B cell (primary cell): Measurements from ENCODE around the gene CFAP74. TPM values are rescaled to one million over a fixed set of nuclear protein-coding genes. Genes with fewer than 3 reads are reported as not detected.

ENCODE experiments used
- ATAC-seq: fragments of 200-7000 bp; cut with Tn5 transposase; one replicate; pipeline ENCODE4 v1.10.0; 2021; ENCODE audit warnings: low read depth, mild to moderate bottlenecking, moderate number of reproducible peaks, moderate library complexity
- CTCF ChIA-PET: fragments of 350-600 bp; sonication (Branson Sonifier 250); formaldehyde crosslinking; loops from one replicate; lab custom pipeline; 2021; ENCODE audit warnings: antibody characterized with exemption, inconsistent platforms; lab: Charles Lee
- POLR2A ChIA-PET: fragments of 350-600 bp; sonication (Branson Sonifier 250); formaldehyde crosslinking; loops from one replicate; lab custom pipeline; 2021; ENCODE audit warnings: antibody characterized with exemption; lab: Charles Lee
- DNase-seq: peaks from one replicate; pipeline ENCODE4 v3.0.0; 2013
- H2AFZ ChIP-seq: 2 replicates; pipeline ENCODE4 v1.6.1; 2012; ENCODE audit warnings: mild to moderate bottlenecking, low read depth, low read length; ENCODE audit not compliant: insufficient read depth, poor library complexity, severe bottlenecking
- H3K27ac ChIP-seq, 2 donors: 1 replicate in 1 of 2; 2 replicates in 1 of 2; pipeline ENCODE4 v1.5.1; 2012 to 2013; ENCODE audit warnings: low read length in 2 of 2, mild to moderate bottlenecking in 2 of 2, moderate library complexity in 1 of 2
- H3K27me3 ChIP-seq, 4 experiments: fragments of 200-600 bp in 1 of 4; sonication (generic) in 1 of 4; replicated peaks in 1 of 4; 1 replicate in 2 of 4; 2 replicates in 2 of 4; pipeline versions ENCODE4 v1.6.1 to v1.7.0; 2013 to 2016; ENCODE audit warnings: low read length in 3 of 4, mild to moderate bottlenecking in 2 of 4, mixed read lengths in 1 of 4, moderate library complexity in 1 of 4; ENCODE audit not compliant: insufficient read depth in 4 of 4, control insufficient read depth in 3 of 4; ENCODE audit errors: control extremely low read depth in 1 of 4
- H3K36me3 ChIP-seq, 2 experiments: replicated peaks in 1 of 2; 1 replicate in 1 of 2; 2 replicates in 1 of 2; pipeline versions ENCODE4 v1.6.1 to v1.7.1; 2013; ENCODE audit warnings: low read length in 1 of 2; ENCODE audit not compliant: insufficient read depth in 2 of 2, control insufficient read depth in 1 of 2; ENCODE audit errors: control extremely low read depth in 1 of 2, extremely low read depth in 1 of 2
- H3K4me1 ChIP-seq, 2 donors: fragments of 200-600 bp in 1 of 2; sonication (generic) in 1 of 2; 1 replicate in 1 of 2; 2 replicates in 1 of 2; pipeline versions ENCODE4 v1.5.1 to v1.6.1; 2013 to 2017; ENCODE audit warnings: low read length in 2 of 2; ENCODE audit not compliant: control insufficient read depth in 2 of 2, insufficient read depth in 2 of 2
- H3K4me2 ChIP-seq: replicated peaks from 2 replicates; pipeline ENCODE3; 2012; ENCODE audit warnings: mild to moderate bottlenecking, low read depth, low read length; ENCODE audit not compliant: poor library complexity, severe bottlenecking
- H3K4me3 ChIP-seq, 5 experiments: fragments of 200-600 bp in 1 of 5; sonication (generic) in 1 of 5; 1 replicate in 3 of 5; 2 replicates in 2 of 5; pipeline versions ENCODE4 v1.5.1 to v1.7.0; 2011 to 2016; ENCODE audit warnings: low read length in 4 of 5, mild to moderate bottlenecking in 4 of 5, low read depth in 2 of 5, control low read depth in 1 of 5, moderate library complexity in 1 of 5; ENCODE audit not compliant: insufficient read depth in 1 of 5; ENCODE audit errors: control extremely low read depth in 1 of 5, extremely low read depth in 1 of 5
- H3K79me2 ChIP-seq: fragments of 200-600 bp; sonication (generic); one replicate; pipeline ENCODE4 v1.6.0; 2016; ENCODE audit warnings: low read length; ENCODE audit not compliant: control insufficient read depth, insufficient read depth
- H3K9ac ChIP-seq: fragments of 200-600 bp; sonication (generic); 2 replicates; pipeline ENCODE4 v1.6.1; 2017; ENCODE audit warnings: mild to moderate bottlenecking, low read length, moderate library complexity
- H3K9me3 ChIP-seq, 3 donors: one replicate each; pipeline versions ENCODE4 v1.6.1 to v1.7.1; 2013; ENCODE audit warnings: low read length in 2 of 3; ENCODE audit not compliant: control insufficient read depth in 2 of 3, insufficient read depth in 1 of 3; ENCODE audit errors: control extremely low read depth in 1 of 3
- H4K20me1 ChIP-seq: 2 replicates; pipeline ENCODE4 v1.6.0; 2012; ENCODE audit warnings: mild to moderate bottlenecking, low read length; ENCODE audit not compliant: insufficient read depth, control insufficient read depth, poor library complexity, severe bottlenecking
- H3K27ac Mint-ChIP-seq: one replicate; pipeline ENCODE4 v1.8.0; 2021; ENCODE audit warnings: mixed read lengths
- H3K27me3 Mint-ChIP-seq: one replicate; pipeline ENCODE4 v1.8.0; 2021; ENCODE audit warnings: mixed read lengths
- H3K4me1 Mint-ChIP-seq: one replicate; pipeline ENCODE4 v1.8.0; 2021; ENCODE audit warnings: mixed read lengths
- H3K4me3 Mint-ChIP-seq: one replicate; pipeline ENCODE4 v1.8.0; 2021; ENCODE audit warnings: mixed read lengths
- H3K9me3 Mint-ChIP-seq: one replicate; pipeline ENCODE4 v1.8.0; 2022; ENCODE audit warnings: mixed read lengths; ENCODE audit not compliant: insufficient read depth
- EZH2 ChIP-seq: IDR thresholded peaks from 2 replicates; pipeline ENCODE4 v1.6.1; 2012; ENCODE audit warnings: borderline replicate concordance, low read depth, mild to moderate bottlenecking, moderate library complexity, low read length; ENCODE audit not compliant: insufficient read depth, poor library complexity, severe bottlenecking
- WGBS: methylation state at CpG from one replicate; pipeline ENCODE4 v1.1.5; 2013; ENCODE audit warnings: missing lambda C conversion rate; ENCODE audit not compliant: insufficient coverage; 5-methylcytosine and 5-hydroxymethylcytosine counted together
- intact Hi-C: fragments of 100-400 bp; cut with micrococcal nuclease; formaldehyde crosslinking; loops from one replicate; pipeline ENCODE4 v1.10.0; 2022
- polyA plus RNA-seq: library from polyadenylated mRNA; depleted of rRNA; stranded (reverse); fragments of >200 nt; gene quantifications from 2 replicates; pipeline ENCODE4 v1.2.3, GENCODE V29; 2012
- total RNA-seq, 2 donors: library from RNA; stranded (reverse); fragments of 120-200 nt in 1 of 2; gene quantifications; 1 replicate in 1 of 2; 2 replicates in 1 of 2; pipeline versions ENCODE4 v1.2.3 to v1.2.4, GENCODE V29; 2013 to 2022
- TF ChIP-seq, protein P1 (sequence below): fragments of 200-600 bp; IDR thresholded peaks from one replicate; pipeline ENCODE4 v1.8.0; 2022; ENCODE audit warnings: antibody characterized with exemption, mild to moderate bottlenecking

Gene CFAP74
- total and polyA plus RNA-seq, 2 donors (not counting 1 experiment from before 2014, with no cell fraction given), result not detected

DNA sequence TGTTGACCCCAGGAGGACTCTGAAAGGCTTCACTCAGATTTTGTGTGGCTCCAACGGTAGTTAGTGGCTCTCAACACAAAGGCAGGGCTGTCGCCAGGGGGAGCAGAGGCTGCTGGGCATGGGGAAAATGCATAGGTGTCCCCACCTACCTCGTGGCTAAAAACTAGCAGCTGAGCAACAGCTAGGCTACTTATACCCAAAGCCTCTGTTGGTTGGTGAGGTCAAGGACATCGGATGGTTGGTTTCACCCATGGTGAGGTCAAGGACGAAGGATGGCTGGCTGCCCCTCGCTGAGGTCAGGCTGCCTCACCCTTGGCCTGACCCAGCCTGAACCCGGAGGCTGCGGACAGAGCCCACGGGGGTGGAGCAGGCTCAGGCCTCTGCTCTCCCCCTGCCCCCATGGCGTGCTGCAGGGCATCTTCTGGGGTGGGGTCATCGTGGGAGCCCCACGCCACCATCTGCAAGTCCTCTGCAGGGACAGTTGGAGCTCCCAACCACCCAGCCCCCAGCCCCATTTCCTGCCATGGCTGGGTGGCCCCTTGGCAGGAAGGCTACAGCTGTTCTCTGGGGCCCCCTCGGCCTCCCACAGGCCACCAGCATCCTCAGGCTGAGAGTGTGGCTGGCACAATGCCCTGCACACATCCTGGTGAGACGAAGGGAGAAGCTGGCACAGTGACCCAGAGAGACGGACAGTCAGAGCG lies 104.2 kb downstream of the CFAP74 start:
- TF ChIP-seq, protein P1, sequence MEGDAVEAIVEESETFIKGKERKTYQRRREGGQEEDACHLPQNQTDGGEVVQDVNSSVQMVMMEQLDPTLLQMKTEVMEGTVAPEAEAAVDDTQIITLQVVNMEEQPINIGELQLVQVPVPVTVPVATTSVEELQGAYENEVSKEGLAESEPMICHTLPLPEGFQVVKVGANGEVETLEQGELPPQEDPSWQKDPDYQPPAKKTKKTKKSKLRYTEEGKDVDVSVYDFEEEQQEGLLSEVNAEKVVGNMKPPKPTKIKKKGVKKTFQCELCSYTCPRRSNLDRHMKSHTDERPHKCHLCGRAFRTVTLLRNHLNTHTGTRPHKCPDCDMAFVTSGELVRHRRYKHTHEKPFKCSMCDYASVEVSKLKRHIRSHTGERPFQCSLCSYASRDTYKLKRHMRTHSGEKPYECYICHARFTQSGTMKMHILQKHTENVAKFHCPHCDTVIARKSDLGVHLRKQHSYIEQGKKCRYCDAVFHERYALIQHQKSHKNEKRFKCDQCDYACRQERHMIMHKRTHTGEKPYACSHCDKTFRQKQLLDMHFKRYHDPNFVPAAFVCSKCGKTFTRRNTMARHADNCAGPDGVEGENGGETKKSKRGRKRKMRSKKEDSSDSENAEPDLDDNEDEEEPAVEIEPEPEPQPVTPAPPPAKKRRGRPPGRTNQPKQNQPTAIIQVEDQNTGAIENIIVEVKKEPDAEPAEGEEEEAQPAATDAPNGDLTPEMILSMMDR, result no peak
- DNase-seq, result peak; percentile 57
- H3K27me3 ChIP-seq, result no peaks in the 10 kb centered on the region
- no peak overlapping the region for H3K27ac ChIP-seq
- peaks cover 37% of the 10 kb centered on the region for H3K4me1 Mint-ChIP-seq
- intact Hi-C loops, result no loop called here
- no peaks in the 10 kb centered on the region for H3K36me3 ChIP-seq
- no peaks in the 10 kb centered on the region for H3K27me3 Mint-ChIP-seq
- H3K4me2 ChIP-seq, result peak overlapping the region; percentile 43
- H3K4me1 ChIP-seq, result peaks cover 32 to 48% of the 10 kb centered on the region in 2 donors
- H4K20me1 ChIP-seq, result no peaks in the 10 kb centered on the region
- WGBS, result 9% methylated on average over 13 of the region's 16 CpGs
- no peak overlapping the region for H3K4me3 ChIP-seq
- CTCF ChIA-PET, result interaction anchor here (0.6 to 7.1 kb wide), 4 partner anchors 7 to 220 kb away, joined by 3 to 67 read pairs (median 4); no protein-coding TSS in a partner anchor
- POLR2A ChIA-PET, result interaction anchor here (0.5 to 2.1 kb wide), 3 partner anchors 12 to 120 kb away, joined by 3 to 8 read pairs (median 4); no protein-coding TSS in a partner anchor
- peaks cover 12% of the 10 kb centered on the region for H3K79me2 ChIP-seq
- H2AFZ ChIP-seq, result peak overlapping the region; percentile 22
- peak; percentile 31 for ATAC-seq
- H3K9me3 Mint-ChIP-seq, result no peaks in the 10 kb centered on the region
- H3K9ac ChIP-seq, result no peak overlapping the region
- peak overlapping the region; percentile 71 for H3K27ac Mint-ChIP-seq
- H3K4me3 Mint-ChIP-seq, result no peak overlapping the region
- H3K9me3 ChIP-seq, result peaks cover 0 to 10% (median 0%) of the 10 kb centered on the region in 3 donors

DNA sequence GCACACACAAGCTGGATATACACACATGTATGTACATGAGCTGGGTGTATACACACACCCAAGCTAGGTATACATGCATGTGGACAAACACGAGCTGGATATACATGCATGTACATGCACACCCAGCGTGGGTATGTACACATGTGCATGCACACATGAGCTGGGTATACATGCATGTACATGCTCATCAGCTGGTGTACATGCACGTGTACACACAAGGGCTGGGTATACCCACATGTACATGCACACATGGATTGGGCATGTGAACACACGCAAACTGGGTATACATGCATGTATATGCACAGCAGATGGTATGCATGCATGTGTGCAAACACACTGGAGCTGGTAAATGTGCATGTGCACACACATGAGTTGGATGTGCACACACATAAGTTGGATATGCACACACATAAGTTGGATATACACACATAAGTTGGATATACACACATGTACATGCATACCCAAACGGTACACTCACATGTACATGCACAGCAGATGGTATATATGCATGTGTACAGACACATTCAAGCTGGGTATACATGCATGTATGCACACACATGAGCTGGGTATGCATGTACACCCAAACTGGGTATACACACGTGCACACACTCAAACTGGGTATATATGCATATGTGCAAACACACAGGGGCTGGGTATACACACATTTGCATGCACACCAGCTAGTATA lies 105.2 kb downstream of the CFAP74 start:
- H3K27ac ChIP-seq, result no peak overlapping the region
- H3K9ac ChIP-seq, result no peak overlapping the region
- peaks cover 32 to 53% of the 10 kb centered on the region in 2 donors for H3K4me1 ChIP-seq
- H3K79me2 ChIP-seq, result peaks cover 12% of the 10 kb centered on the region
- H3K27me3 ChIP-seq, result no peaks in the 10 kb centered on the region
- ChIA-PET POLR2A (interaction anchor here (0.9 to 2.1 kb wide), 2 partner anchors 37 to 119 kb away, joined by 3 to 8 read pairs; no protein-coding TSS in a partner anchor), CTCF (interaction anchor here (0.6 to 7.1 kb wide), 2 partner anchors 8 to 219 kb away, joined by 3 to 67 read pairs; no protein-coding TSS in a partner anchor)
- no peak for DNase-seq
- TF ChIP-seq, protein P1, result no peak
- no peak for TF ChIP-seq EZH2
- no peaks in the 10 kb centered on the region for H3K36me3 ChIP-seq
- 96% methylated on average over 4 of the region's 6 CpGs for WGBS
- Mint-ChIP-seq H3K4me3 (no peak overlapping the region), H3K9me3 (no peaks in the 10 kb centered on the region), H3K27me3 (no peaks in the 10 kb centered on the region), H3K4me1 (peaks cover 43% of the 10 kb centered on the region), H3K27ac (peak overlapping the region; percentile 37)
- no peaks in the 10 kb centered on the region for H4K20me1 ChIP-seq
- no peak for ATAC-seq
- intact Hi-C loops, result no loop called here
- H2AFZ ChIP-seq, result no peak overlapping the region
- no peak overlapping the region for H3K4me3 ChIP-seq
- H3K9me3 ChIP-seq, result peaks cover 0 to 8% (median 0%) of the 10 kb centered on the region in 3 donors
- no peak overlapping the region for H3K4me2 ChIP-seq
